Activated CD4-positive, alpha-beta memory T cell treated with anti-CD3 and anti-CD28 coated beads for 36 hours (primary cell): Measurements from ENCODE around the gene KCNB1. TPM values are rescaled to one million over a fixed set of nuclear protein-coding genes. Genes with fewer than 3 reads are reported as not detected.

Experiments
- CTCF ChIA-PET: fragments of 350-600 bp; sonication (Branson Sonifier 250); formaldehyde crosslinking; loops from one replicate; lab custom pipeline; 2021; ENCODE audit warnings: antibody characterized with exemption, inconsistent platforms; lab: Charles Lee
- POLR2A ChIA-PET: fragments of 350-600 bp; sonication (Branson Sonifier 250); formaldehyde crosslinking; loops from one replicate; lab custom pipeline; 2021; ENCODE audit warnings: antibody characterized with exemption; lab: Charles Lee
- DNase-seq: peaks from one replicate; pipeline ENCODE4 v3.0.0-alpha.2; 2020
- H3K27ac Mint-ChIP-seq: one replicate; pipeline ENCODE4 v1.8.0; 2021; ENCODE audit warnings: mixed read lengths
- H3K27me3 Mint-ChIP-seq: one replicate; pipeline ENCODE4 v1.8.0; 2021; ENCODE audit warnings: mixed read lengths
- H3K36me3 Mint-ChIP-seq: one replicate; pipeline ENCODE4 v1.8.0; 2021; ENCODE audit warnings: mixed read lengths
- H3K4me1 Mint-ChIP-seq: one replicate; pipeline ENCODE4 v1.8.0; 2021; ENCODE audit warnings: low read depth, mixed read lengths
- H3K4me3 Mint-ChIP-seq: one replicate; pipeline ENCODE4 v1.8.0; 2021; ENCODE audit warnings: mild to moderate bottlenecking, mixed read lengths
- H3K9me3 Mint-ChIP-seq: one replicate; pipeline ENCODE4 v1.8.0; 2021; ENCODE audit warnings: mixed read lengths
- intact Hi-C: fragments of 100-400 bp; cut with micrococcal nuclease; formaldehyde crosslinking; loops from one replicate; pipeline ENCODE4 v1.15.1; 2023
- total RNA-seq, 2 experiments: library from RNA; stranded (reverse); gene quantifications; one replicate each; pipeline ENCODE4 v1.2.3, GENCODE V29; 2021

The KCNB1 gene
- total RNA-seq, 2 experiments from 2014 or later = not detected

- Mint-ChIP-seq H3K4me1 (no peaks in the 10 kb centered on the region), H3K27ac (no peak overlapping the region), H3K9me3 (no peaks in the 10 kb centered on the region), H3K4me3 (no peak overlapping the region), H3K36me3 (no peaks in the 10 kb centered on the region), H3K27me3 (peaks cover 22% of the 10 kb centered on the region)
- intact Hi-C loops = no loop called here
- ChIA-PET POLR2A (no interaction called here), CTCF (interaction anchor here (0.7 to 2.6 kb wide), 2 partner anchors 8 to 91 kb away, joined by 3 to 16 read pairs; no protein-coding TSS in a partner anchor)
- DNase-seq = no peak
Measured at GRCh38 chr20:49392745-49393144, 89.7 kb downstream of the KCNB1 start.

GRCh38 chr20:49391404-49392245 is 90.8 kb downstream of the KCNB1 start:
- H3K4me3 Mint-ChIP-seq = no peak overlapping the region
- intact Hi-C loops = no loop called here
- ChIA-PET CTCF (interaction anchor here (0.7 kb wide), 1 partner anchor 92 kb away, joined by 3 read pairs; no protein-coding TSS in a partner anchor), POLR2A (no interaction called here)
- no peaks in the 10 kb centered on the region for H3K4me1 Mint-ChIP-seq
- no peaks in the 10 kb centered on the region for H3K36me3 Mint-ChIP-seq
- no peak for DNase-seq
- no peaks in the 10 kb centered on the region for H3K9me3 Mint-ChIP-seq
- H3K27me3 Mint-ChIP-seq = peaks cover 22% of the 10 kb centered on the region
- no peak overlapping the region for H3K27ac Mint-ChIP-seq

DNA sequence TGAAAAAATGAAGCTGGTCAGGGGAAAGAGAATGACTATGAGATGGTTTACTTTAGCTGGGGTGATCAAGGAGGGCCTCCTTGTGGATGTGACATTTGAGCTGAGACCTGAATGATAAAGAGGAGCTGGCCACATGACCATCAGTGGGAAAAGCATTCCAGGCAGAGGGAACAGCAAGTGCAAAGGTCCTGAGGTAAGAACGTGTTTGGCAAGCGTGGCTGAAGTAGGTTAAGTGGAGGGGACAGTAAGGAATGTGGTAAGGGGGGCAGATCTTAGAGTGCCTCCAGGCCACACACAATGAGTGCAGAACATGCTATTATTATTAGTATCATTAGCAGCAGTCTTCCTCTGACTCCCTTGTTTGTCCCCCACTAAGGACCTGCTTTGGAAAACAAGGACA is 92.6 kb downstream of the KCNB1 start:
- intact Hi-C loops = loop anchor here (5.0 kb wide), 1 partner anchor 92 kb away; the partner anchor contains the start of gene KCNB1
- no peaks in the 10 kb centered on the region for H3K4me1 Mint-ChIP-seq
- peaks cover 25% of the 10 kb centered on the region for H3K27me3 Mint-ChIP-seq
- POLR2A ChIA-PET = no interaction called here
- H3K4me3 Mint-ChIP-seq = no peak overlapping the region
- no peak overlapping the region for H3K27ac Mint-ChIP-seq
- DNase-seq = no peak
- H3K9me3 Mint-ChIP-seq = no peaks in the 10 kb centered on the region
- no peaks in the 10 kb centered on the region for H3K36me3 Mint-ChIP-seq
- CTCF ChIA-PET = interaction anchor here (0.6 to 1.1 kb wide), 3 partner anchors 94 to 192 kb away, joined by 3 to 7 read pairs (median 3); no protein-coding TSS in a partner anchor

GRCh38 chr20:49388744-49389143 is 93.7 kb downstream of the KCNB1 start:
- POLR2A ChIA-PET = no interaction called here
- CTCF ChIA-PET = no interaction called here
- Mint-ChIP-seq H3K27me3 (peaks cover 27% of the 10 kb centered on the region), H3K27ac (no peak overlapping the region), H3K36me3 (no peaks in the 10 kb centered on the region), H3K9me3 (no peaks in the 10 kb centered on the region), H3K4me1 (no peaks in the 10 kb centered on the region), H3K4me3 (no peak overlapping the region)
- intact Hi-C loops = loop anchor here (5.0 kb wide), 1 partner anchor 94 kb away; the partner anchor contains the start of gene KCNB1
- no peak for DNase-seq

GRCh38 chr20:49387581-49387939 is 94.9 kb downstream of the KCNB1 start:
- ChIA-PET CTCF (no interaction called here), POLR2A (no interaction called here)
- no peak overlapping the region for H3K27ac Mint-ChIP-seq
- H3K4me3 Mint-ChIP-seq = no peak overlapping the region
- peaks cover 29% of the 10 kb centered on the region for H3K27me3 Mint-ChIP-seq
- intact Hi-C loops = loop anchor here (5.0 kb wide), 1 partner anchor 95 kb away; the partner anchor contains the start of gene KCNB1
- H3K36me3 Mint-ChIP-seq = no peaks in the 10 kb centered on the region
- no peak for DNase-seq
- no peaks in the 10 kb centered on the region for H3K4me1 Mint-ChIP-seq
- no peaks in the 10 kb centered on the region for H3K9me3 Mint-ChIP-seq

DNA sequence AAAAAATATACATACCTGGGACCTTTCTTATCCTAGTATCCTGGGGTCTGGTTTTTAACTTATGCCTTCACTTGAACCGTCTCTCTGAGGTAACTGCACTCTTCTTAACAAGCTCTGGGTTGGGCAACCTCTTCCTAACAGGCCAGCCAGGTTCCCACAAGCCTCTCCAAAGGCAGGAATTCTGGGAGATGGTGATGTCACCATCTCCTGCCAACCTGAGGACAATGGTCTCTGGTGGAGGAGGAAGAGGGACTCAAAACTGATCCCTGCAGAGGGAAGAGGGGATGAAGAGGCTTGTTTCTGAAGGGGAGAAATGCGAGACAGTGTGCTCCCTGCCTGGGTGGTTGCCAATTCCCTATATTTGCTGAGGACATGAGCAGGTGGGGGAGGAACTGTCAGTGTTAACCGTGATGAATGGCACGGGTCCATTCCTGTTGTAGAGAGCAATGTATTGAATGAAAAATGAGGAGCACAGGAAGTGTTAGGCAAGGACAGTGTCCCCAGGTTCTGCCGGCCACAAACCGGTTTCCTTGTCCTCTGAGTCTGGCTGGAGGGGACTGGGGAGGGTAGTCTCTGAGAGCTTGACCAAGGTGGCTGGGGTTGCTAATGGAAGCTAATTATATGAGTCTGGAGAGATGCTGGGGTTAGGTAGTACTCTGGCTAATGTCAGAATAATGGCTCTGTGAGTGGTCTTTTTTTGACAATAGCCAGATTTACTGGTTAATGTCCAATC is 95.5 kb downstream of the KCNB1 start:
- H3K4me3 Mint-ChIP-seq = no peak overlapping the region
- peaks cover 26% of the 10 kb centered on the region for H3K27me3 Mint-ChIP-seq
- ChIA-PET POLR2A (no interaction called here), CTCF (interaction anchor here (5.7 kb wide), 1 partner anchor 97 kb away, joined by 59 read pairs; no protein-coding TSS in a partner anchor)
- H3K9me3 Mint-ChIP-seq = no peaks in the 10 kb centered on the region
- intact Hi-C loops = loop anchor here (5.0 kb wide), 1 partner anchor 95 kb away; the partner anchor contains the start of gene KCNB1
- no peaks in the 10 kb centered on the region for H3K4me1 Mint-ChIP-seq
- no peaks in the 10 kb centered on the region for H3K36me3 Mint-ChIP-seq
- H3K27ac Mint-ChIP-seq = no peak overlapping the region
- no peak for DNase-seq

DNA sequence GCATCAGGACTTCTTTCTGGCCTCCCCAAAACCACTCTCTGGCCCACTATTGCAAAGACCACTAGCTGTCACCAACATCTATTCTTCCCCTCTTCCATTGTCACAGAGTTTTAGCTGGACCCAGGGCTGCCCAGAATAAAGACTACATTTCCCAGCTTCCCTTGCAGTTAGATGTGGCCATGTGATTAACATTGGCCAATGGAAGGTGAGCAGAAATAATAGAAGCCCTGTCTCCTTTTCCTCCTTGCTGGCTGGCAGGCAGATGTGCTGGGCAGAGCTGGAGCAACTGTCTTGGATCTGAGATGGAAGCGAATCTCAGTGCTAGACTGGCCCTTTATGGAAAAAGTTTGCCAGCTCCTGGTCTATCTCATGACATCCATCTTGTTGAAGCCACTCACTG is 97.0 kb downstream of the KCNB1 start:
- POLR2A ChIA-PET = no interaction called here
- Mint-ChIP-seq H3K9me3 (no peaks in the 10 kb centered on the region), H3K27me3 (peaks cover 20% of the 10 kb centered on the region), H3K4me1 (no peaks in the 10 kb centered on the region), H3K27ac (no peak overlapping the region), H3K4me3 (no peak overlapping the region), H3K36me3 (no peaks in the 10 kb centered on the region)
- DNase-seq = no peak
- intact Hi-C loops = loop anchor here (5.0 kb wide), 1 partner anchor 97 kb away; the partner anchor contains the start of gene KCNB1
- CTCF ChIA-PET = interaction anchor here (0.7 to 5.7 kb wide), 16 partner anchors 9 to 551 kb away, joined by 3 to 59 read pairs (median 4); partner anchors contain the start of gene RNF114

DNA sequence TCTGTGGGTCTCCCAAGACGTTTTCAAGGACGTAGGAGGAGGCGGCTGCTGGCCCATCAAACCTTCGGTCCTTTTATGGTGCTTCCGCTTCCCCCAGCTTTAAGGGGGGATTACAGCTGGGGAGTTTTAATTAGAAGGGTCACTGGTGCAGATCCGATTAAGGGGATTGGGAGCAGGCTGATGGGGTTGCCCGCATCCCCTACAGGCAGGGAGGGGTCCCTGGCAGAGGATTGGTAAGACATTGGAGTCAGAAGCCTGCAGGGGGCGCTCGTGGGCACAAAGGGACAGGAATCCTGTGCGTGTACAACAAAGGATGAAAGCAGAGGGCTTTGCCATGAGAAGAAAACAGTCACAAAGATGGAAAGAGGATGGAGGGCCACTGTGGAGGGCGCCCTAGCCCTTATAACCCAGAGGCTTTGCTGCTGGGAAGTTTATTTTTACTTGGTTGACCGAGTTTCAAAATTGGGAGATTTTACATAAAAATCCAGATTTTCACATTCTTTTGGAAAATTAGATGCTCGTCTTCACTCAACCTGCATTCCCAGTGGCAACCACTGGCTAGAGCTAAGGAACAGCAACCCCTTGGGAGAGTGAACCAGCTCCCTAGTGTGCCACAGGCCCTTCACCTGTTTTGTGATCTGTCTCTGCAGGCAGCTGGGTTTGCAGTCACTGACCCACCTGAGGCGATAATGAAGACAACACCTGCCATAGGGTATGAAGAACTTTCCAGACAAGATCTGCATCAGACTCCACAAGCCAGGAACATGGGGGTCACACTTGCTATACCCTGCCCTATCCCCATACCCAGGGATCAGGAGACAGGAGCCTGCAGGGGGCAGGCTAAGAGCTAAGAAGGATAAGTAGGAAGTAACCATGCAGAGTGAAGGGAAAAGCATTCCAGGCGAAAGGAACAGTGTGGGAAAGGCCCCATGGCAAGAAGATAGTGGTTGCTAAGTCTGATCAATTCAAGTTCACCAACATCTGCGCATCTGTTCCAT is 97.7 kb downstream of the KCNB1 start:
- CTCF ChIA-PET = interaction anchor here (0.6 to 5.7 kb wide), 22 partner anchors 9 to 551 kb away, joined by 3 to 59 read pairs (median 4); partner anchors contain the start of gene RNF114

GRCh38 chr20:49381558-49382493 is 100.6 kb downstream of the KCNB1 start:
- H3K36me3 Mint-ChIP-seq = no peaks in the 10 kb centered on the region
- H3K27me3 Mint-ChIP-seq = peaks cover 13% of the 10 kb centered on the region
- DNase-seq = no peak
- no peak overlapping the region for H3K27ac Mint-ChIP-seq
- H3K4me3 Mint-ChIP-seq = no peak overlapping the region
- H3K4me1 Mint-ChIP-seq = no peaks in the 10 kb centered on the region
- H3K9me3 Mint-ChIP-seq = no peaks in the 10 kb centered on the region
- ChIA-PET CTCF (interaction anchor here (0.9 to 5.7 kb wide), 4 partner anchors 13 to 102 kb away, joined by 3 to 59 read pairs (median 3); no protein-coding TSS in a partner anchor), POLR2A (no interaction called here)
- intact Hi-C loops = no loop called here

More for the DNA sequence above, 97.7 kb downstream of the KCNB1 start:
- no peaks in the 10 kb centered on the region for H3K4me1 Mint-ChIP-seq
- no peaks in the 10 kb centered on the region for H3K36me3 Mint-ChIP-seq
- POLR2A ChIA-PET = no interaction called here
- no peaks in the 10 kb centered on the region for H3K9me3 Mint-ChIP-seq
- H3K4me3 Mint-ChIP-seq = no peak overlapping the region
- no peak overlapping the region for H3K27ac Mint-ChIP-seq
- intact Hi-C loops = loop anchor here (5.0 kb wide), 1 partner anchor 98 kb away; the partner anchor contains the start of gene KCNB1
- H3K27me3 Mint-ChIP-seq = peaks cover 20% of the 10 kb centered on the region
- DNase-seq = peak; percentile 81

DNA sequence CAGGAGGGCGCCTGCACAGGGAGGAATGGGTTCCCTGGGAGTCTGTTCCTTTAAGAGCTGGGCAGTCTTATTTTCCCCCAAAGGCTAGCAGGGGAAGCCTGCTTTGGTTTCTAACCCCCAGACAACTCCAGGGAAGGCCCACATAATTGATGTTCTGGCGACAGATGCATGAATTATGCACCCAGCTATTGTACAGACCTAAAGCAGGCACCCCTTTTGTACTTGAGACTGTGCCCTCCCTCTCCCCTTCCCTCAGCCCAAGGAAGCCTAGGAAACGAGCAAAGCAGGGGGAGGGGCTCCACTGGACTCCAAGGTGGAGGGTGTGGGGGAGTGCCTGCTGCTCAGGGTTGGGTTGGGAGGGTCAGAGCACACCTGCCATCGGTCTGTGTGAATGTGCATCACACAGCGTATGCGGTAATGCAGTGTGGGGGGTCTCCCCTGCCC is 102.1 kb downstream of the KCNB1 start:
- H3K4me1 Mint-ChIP-seq = no peaks in the 10 kb centered on the region
- CTCF ChIA-PET = interaction anchor here (1.5 kb wide), 1 partner anchor 46 kb away, joined by 3 read pairs; no protein-coding TSS in a partner anchor

More for the DNA sequence above, 102.1 kb downstream of the KCNB1 start:
- DNase-seq = no peak
- no peak overlapping the region for H3K4me3 Mint-ChIP-seq
- POLR2A ChIA-PET = no interaction called here
- intact Hi-C loops = no loop called here
- peaks cover 10% of the 10 kb centered on the region for H3K27me3 Mint-ChIP-seq
- H3K36me3 Mint-ChIP-seq = no peaks in the 10 kb centered on the region
- H3K9me3 Mint-ChIP-seq = no peaks in the 10 kb centered on the region
- H3K27ac Mint-ChIP-seq = no peak overlapping the region
